HG02884 (cell line): ENCODE measurements around the gene ERBIN.
"Not testable (repeated sequence)": the region's sequence is repeated elsewhere in the genome, so short reads cannot be mapped to it uniquely, and the experiment has no call there.

Experiments
- ATAC-seq: cut with Tn5 transposase; IDR thresholded peaks from one replicate; pipeline ENCODE4 v1.9.1; 2021; ENCODE audit warnings: mild to moderate bottlenecking, moderate library complexity; ENCODE audit not compliant: unreplicated experiment

Gene ERBIN

GRCh38 chr5:65961633-65962032, 35.3 kb downstream of the ERBIN start:
- ATAC-seq: peak; percentile 95

GRCh38 chr5:65967288-65968066, 41.1 kb downstream of the ERBIN start:
- ATAC-seq: no peak

- ATAC-seq: no peak
Measured at GRCh38 chr5:65969539-65970393, 43.4 kb downstream of the ERBIN start.

- no peak for ATAC-seq
Measured at GRCh38 chr5:65970481-65971367, 44.3 kb downstream of the ERBIN start.

GRCh38 chr5:65971643-65972042, 45.3 kb downstream of the ERBIN start:
- no peak for ATAC-seq

- ATAC-seq: not testable (repeated sequence)
Measured at GRCh38 chr5:65972896-65973295, 46.5 kb downstream of the ERBIN start.

- ATAC-seq: no peak
Measured at GRCh38 chr5:65978251-65978650, 51.9 kb downstream of the ERBIN start.

- no peak for ATAC-seq
Measured at GRCh38 chr5:65981548-65981947, 55.2 kb downstream of the ERBIN start.

GRCh38 chr5:65981969-65982619, 55.7 kb downstream of the ERBIN start:
- no peak for ATAC-seq

GRCh38 chr5:65982635-65983034, 56.3 kb downstream of the ERBIN start:
- ATAC-seq: no peak

GRCh38 chr5:65984098-65984885, 57.9 kb downstream of the ERBIN start:
- ATAC-seq: no peak

- no peak for ATAC-seq
Measured at GRCh38 chr5:65986050-65986451, 59.7 kb downstream of the ERBIN start.

- ATAC-seq: no peak
Measured at GRCh38 chr5:65986796-65987195, 60.4 kb downstream of the ERBIN start.

- no peak for ATAC-seq
Measured at GRCh38 chr5:65987982-65988381, 61.6 kb downstream of the ERBIN start.

- ATAC-seq: no peak
Measured at GRCh38 chr5:65989158-65989557, 62.8 kb downstream of the ERBIN start.

- no peak for ATAC-seq
Measured at GRCh38 chr5:65992630-65993029, 66.3 kb downstream of the ERBIN start.

GRCh38 chr5:65994117-65994786, 67.9 kb downstream of the ERBIN start:
- no peak for ATAC-seq

- no peak for ATAC-seq
Measured at GRCh38 chr5:65999061-65999723, 72.8 kb downstream of the ERBIN start.

GRCh38 chr5:66001952-66002351, 75.6 kb downstream of the ERBIN start:
- ATAC-seq: no peak
